ENCODE measurements around the gene GASK1A.

The GASK1A gene

DNA sequence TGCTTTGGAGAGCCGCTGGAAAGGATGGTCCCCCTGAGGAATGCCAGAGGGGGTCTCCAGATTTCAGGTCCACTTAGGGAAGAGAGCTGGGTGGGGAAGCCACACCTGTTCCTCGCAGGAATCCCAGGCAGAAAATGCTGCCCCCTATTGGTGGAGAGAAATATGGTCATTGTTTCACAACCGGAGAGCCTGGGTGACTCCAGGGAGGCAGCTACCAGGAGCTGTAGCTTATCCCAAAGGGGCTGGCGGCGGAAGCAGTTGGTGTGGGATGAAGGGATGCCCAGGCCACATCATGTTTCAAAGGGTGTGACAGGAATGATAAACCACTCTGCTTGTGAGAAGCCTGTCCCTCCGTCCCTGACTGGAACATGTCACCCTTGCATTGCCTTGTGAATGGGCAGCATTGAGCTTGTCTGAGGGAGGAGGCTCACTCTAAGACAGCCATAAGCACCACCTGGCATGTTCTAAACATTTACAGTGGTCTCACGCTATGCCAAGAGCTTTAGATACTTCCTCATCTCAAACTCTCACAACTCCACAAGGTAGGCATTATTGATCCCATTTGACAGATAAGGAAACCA lies 92.3 kb downstream of the GASK1A start:
- DNase-seq = no peak

DNA sequence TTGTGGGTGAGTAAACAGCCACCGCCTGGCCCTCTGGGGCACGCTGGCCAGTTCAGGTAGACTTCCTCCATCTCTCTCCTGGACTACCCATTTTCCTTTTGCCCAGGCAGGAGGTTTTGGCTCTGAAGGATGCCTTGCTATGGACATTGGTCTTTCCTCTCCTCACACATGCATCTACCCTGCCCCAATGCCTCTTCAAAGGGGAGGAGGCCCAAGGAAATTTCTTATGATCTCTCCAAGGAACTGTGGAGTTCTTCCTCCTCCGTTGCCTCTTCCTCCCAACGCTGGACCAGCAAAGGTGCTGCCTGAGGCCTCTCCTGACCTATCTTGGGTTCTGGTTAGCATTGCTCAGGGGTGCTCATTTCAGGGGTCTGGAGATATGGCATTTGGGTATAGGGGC lies 93.2 kb downstream of the GASK1A start:
- no peak for DNase-seq

DNA sequence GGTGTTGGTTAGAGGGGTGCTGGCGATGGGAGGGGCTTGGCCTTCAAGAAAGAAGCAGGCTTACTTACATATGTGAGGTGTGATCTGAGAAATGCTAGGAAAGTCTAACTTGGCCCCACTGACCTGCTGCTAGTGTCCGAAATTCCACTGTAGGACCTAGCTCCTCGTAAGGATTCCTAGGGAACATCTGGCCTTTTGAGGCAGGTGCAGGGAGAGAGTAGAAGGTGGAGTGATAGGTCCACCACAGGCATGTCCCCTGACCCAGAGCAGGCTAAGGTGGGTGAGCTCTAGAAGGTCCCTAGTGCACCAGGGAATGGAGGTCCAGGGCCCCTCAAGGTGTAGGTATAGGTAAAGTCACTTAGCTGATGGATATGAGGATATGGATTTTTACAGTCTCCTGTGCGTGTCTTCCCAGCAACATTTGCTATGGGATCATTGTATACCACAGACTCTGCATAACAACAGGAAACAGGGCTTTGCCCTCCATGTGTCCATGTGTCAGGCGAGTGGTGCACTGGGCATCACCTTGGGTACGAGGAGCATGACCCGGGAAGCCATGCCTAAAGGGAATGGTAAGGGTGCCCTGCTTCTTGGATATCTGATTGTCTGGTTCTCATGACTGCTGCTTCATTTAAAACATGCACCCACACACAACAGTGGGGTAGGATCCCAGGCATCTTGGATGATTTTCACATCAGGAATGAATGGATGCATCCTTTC lies 94.2 kb downstream of the GASK1A start:
- DNase-seq = no peak

DNA sequence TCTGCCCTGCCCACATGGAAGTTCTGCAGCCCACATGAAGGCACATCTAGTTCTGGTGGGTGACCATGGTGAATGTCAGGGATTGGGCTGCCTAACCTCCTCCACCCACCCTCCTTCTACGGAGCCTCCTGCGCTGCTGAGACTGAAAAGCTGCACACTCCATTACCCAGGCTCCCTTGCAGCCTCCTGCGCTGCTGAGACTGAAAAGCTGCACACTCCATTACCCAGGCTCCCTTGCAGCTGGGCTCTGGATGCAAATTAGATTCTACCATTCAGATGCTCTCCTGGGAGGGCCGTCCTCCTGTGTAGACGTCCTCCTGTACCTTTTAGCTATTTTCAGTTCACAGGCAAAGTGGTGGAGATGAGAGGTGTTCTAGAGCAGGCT lies 94.7 kb downstream of the GASK1A start:
- DNase-seq = no peak

DNA sequence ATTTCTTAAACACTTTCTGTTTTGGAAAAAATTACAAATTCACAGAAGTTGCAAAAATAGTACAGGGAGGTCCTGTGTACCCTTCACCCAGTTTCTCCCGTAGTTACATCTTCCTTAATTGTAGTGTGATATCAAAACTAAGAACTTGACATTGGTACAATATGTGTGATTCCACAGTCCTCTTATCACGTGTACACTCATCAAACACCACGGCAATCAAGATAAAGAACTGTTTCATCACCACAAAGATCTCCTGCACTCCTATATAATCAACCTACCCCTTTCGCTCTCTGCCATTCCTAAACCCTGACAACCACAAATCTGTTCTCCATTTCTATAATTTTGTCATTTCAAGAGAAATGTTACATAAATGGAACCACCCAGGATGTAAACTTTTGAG lies 95.4 kb downstream of the GASK1A start:
- no peak for DNase-seq

DNA sequence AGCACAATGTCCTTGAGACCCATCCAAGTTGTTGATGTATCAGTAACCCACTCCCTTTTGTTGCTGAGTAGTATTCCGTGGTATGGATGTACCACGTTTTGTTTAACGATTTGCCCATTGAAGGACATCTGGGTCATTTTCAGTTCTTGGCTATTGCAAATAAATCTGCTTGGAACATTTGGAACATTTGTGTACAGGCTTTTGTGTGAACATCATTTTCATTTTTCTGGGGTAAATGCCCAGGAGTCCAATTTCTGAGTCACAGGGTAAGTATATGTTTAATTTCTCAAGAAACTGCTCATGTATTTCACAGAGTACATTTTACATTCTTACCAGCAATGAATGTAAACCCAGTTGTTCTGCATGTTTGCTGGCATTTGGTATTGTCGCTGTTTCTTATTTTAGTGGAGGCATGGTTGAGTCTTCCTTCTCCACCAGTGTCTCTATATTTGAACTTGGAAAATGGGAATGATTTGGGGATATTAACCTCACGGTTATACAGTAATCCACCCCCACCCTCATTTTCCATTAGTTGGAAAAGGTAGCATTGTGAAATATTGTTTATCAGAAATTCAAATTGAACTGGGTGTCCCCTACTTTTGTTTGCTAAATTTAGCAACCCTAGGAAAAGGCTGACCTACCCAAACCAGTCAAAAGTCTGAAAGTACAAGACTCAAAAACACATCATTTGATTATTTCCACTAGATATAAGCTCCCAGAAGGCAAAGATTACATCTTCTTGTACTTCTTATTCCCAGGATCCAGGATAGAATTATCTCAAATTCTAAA lies 96.0 kb downstream of the GASK1A start:
- no peak for DNase-seq

DNA sequence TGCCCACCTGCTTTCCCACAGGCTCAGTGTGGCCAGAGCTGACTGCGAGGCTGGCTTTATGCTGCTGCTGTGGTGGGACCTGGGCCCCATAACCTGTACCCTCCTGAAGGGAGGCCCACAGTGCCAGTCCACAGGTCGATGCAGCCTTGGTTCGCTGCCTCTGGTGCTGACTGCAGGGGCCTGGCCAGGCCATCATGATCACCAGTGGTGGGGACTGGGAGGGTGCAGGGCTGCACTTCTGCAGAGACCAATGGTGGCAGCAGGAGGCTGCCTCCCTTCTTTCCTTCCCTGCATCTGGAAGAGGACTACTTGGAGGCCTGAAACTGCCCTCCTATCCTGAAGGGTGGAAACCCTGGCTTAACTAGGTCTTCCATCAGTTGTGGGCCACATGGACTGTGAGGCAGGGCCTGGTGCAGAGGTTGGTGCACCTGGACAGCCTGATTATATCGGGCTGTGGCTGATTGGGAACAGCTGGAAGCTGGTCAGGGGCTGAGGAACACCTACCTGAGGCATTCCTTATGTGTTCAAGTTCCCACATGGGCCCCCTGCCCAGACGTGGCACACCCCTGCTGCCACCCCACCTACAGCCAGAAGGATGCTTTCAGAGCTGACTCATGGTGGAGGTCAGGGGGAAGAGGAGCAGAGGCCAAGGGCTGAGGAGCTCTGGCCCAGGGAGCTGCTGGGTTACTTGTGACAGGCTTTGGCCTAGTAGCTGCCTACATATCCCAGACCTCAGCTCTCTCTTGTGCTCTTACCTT lies 97.0 kb downstream of the GASK1A start:
- no peak for DNase-seq

DNA sequence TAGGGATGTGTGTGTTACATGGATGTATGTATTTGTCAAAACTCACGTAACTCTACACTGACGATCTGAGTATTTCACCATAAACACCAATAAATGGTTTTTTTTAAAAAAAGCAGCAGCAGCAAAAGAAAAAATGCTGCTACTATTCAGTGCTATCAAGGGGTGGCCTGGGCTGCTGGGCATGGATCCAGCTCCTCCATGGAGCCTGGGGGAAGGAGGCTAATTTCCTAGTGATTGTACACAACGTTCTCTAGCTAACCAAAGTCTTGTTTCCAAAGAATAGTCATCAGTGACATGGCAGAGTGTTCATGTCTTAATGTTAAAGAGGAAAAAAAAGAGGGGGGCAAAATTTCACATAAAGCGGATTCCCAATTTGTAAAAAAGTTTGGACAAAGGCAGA lies 97.7 kb downstream of the GASK1A start:
- DNase-seq = no peak

DNA sequence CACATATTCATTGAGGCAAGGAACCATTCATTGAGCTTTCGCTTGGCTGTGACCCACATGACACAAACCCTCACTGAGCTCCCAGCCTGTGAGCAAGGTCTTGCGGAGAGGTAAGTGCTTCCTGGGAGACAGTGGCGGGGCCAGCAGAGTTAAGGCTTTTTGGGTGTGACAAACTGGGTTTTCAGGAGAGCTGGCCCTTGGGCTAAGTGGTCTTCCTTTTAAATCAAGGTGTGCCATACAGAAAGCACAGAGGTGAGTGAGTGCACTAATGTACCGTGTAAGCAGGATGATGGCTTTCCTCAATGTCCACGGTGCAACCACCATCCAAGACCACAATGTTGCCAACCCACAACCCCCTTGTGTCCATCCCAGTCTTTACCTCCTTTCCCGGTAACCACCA lies 98.2 kb downstream of the GASK1A start:
- DNase-seq = no peak

DNA sequence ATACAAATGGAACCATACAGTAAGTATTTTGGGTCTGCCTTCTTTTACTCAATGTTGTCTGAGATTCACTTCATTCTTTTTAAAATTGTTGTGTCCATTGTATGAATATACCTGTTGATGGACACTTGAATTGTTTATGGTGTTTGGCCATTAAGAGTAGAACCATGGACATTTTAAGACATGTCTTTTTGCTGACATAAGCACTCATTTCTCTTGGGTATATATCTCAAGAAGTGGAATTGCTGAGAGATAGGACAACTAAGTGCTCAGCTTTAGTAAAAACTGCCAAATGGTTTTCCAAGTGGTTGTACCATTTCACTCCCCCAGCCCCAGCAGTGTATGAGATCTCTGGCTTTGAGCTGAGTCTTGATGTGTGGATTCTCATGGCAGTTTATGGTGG lies 98.6 kb downstream of the GASK1A start:
- DNase-seq = no peak

DNA sequence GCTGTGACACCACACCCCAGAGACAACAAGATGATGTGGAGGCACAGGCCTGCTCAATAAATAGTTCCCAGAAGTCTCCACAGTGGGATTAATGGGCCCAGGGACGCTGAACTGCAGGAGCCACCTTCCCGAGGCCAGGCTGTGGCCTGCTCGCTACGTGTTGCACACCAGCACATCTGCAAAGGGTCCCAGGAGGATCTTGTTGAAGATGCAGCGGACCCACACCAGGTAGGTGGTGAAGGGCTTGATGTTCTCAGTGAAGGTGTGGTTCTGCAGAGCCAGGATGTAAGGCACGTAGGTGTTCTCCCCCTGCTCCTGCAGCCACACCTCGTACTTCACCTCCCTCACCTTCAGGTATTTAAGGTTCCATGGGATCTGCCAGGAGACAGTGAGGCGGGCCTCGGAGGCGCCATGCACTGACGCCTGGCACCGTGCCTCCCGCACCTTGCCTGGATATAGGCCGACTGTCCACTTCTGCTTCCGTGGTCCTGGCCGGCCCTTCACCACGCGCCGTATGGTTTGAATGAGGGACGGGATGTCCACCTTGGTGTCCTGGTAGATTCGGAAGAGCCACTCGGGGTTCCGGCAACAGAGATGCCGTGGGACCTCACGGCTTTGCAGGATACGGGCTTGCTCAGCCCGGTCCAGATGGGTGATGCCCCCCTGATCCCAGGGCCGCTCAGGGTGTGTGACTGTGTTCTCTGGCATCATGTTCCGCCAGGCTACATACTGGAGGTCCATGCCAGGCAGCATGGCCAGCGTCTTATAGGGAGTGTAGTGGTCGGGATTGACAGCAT lies 100.6 kb downstream of the GASK1A start:
- DNase-seq = no peak

DNA sequence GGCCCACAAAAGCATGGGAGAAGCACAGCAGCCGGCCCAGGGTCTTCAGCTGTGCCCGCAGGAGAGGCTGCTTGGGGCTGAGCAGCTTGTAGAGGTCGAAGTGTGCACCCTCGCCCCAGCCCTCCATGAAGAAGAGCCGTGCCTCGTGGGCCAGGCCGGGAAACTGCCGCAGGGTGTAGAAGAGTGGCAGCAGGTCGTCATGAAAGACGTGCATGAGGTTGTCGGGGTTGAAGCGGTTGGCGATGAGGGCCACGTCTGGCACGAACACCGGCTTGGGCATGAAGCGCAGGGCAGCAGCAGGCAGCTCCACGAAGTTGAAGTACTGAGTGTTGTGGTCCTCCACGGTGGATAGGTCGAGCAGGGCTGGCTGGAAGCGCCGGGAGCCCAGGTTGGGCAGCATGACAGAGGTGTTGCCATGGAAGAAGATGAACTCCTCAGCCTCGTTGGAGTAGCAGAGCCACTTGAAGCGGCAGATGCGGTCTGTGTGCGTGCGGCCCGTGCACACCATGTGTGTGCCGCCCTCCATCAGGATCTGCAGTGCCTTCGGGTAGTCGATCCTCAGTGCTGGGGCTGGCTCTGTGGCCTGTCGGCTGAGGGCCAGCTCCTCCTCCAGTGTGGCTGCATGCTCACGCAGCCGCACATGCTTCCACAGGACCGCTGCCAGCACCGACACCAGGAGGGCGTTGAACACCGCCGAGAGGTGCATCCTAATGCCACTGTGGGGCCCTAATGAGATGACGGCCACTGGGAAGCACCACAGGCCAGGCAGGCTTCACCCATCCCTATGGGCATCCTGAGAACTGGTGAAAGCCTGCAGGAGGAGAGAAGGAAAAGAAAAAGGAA lies 101.8 kb downstream of the GASK1A start:
- no peak for DNase-seq

DNA sequence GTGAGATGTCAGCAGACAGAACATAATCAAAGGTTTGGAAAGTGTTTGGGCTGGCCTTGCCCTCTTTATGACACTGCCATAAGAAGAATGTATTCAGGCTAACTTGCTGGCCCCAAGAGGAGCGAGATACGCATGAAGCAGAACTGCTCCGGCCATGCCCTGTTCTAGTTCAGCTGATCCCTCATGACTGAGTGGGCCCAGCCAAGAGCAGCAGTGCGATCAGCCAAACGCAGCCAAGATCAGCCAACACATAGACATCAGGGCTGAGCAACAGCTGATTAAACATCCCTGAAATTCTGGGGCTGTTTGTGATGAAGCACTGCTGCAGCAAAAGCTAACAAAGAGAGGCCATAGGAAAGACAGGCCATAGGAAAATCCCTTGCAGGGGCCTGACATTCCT lies 102.7 kb downstream of the GASK1A start:
- DNase-seq = no peak

DNA sequence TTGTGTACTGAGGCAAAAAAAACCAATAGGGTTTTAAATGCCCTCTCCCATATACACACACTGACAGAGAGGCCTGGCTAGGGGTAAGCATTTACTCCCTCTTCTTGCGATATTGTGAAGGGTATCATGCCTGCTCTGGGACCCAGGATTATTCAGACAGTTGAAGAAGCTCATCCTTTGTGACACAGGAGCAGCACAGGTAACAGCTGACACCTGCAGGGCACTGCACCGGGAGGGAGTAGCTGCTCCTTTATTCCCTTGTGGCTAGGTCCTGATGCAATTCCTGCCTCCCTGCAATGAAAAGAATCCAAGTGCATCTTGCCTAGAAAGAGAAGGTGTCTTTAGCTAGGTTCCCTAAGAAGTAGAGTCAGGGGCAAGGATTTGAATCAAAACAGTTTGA lies 103.3 kb downstream of the GASK1A start:
- no peak for DNase-seq

DNA sequence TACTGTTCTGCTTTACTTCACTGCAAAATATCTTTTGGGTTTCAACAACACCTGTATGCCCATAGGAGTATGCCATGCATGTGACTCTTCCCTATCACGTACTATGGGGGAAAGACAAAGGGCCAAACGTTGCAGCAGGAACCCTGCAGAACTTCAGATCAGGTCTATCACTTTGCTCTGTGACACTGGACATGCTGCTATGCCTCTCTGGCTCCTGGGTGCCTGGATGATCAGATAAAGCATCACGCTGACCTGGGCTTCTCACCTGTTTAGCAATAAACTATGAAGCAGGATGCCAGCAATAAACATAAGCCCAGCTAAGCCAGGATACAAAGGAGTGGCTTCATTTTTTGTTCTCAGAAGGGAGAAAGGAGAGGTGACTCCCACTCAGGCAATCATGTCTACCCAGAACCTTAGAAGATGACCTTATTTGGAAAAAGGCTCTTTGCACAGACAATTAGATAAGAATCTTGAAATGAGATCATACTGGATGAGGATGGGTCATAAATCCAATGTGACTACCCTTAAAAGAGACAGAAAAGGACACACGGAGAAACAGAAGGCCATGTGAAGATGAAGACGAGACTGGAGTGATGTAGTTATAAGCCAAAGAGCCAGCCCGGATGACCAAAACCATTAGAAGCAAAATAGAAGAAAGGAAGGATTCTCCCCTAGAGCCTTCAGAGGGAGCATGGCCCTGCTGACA lies 107.5 kb downstream of the GASK1A start:
- no peak for DNase-seq

DNA sequence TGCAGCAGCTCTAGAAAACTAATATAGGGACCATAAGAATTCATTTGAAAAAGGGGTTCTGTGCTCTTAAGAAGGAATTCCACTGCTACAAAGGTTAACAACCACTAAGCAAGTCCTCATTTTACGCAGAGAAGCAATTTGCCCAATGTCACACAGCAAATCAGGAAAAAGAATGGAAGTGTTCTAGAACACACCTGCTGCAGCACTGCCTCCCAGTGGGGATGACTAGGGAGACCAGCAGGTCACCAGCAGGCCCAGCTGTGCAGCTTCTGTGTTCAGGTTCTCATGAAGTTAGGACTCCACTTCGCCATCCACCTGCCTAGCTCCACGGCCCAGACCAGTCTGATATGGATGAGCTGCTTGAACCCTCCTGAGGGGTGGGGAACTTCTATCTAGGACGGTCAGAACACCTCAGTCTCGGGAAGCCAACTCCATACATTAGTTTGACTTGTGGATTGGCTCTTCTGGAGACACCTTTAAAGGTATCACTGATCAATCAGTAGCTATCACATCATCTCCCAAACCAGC lies 108.2 kb downstream of the GASK1A start:
- DNase-seq = no peak

DNA sequence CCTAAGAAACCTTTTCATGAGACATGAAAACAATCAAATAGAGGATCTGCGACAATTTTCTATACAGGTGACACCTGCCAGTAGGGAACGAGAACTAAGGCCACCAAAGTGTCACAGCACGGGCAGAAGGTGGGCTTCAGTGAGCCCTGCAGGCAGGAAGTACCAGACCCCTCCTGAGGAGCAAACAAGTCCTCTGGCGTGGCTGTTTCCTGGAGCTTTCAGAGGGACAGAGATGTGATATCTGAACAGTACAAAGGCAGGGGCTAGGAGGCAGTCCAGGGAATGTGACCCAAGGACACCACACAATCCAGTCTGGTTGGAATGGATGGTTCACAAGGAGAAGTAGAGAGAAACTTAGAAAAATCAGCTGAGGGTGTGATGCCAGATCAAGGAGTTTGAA lies 110.0 kb downstream of the GASK1A start:
- DNase-seq = no peak

DNA sequence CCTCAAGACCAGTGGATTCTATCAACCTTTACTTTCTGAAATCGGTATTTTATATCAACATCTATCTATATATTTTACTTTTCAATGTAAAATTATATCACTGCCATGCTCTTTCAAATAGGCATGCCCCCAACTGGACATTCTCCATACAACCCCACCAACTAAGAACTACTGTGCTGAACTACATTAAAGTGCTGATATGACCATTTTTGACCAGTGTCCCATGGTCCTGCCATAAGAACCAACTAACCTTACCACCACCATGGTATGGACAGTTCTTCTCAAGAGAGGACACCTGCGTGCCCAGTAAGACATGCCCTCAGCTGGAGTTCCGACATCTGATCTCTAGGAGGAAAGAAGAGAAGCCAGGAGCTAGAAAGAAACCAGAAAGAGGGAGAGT lies 111.1 kb downstream of the GASK1A start:
- DNase-seq = no peak

DNA sequence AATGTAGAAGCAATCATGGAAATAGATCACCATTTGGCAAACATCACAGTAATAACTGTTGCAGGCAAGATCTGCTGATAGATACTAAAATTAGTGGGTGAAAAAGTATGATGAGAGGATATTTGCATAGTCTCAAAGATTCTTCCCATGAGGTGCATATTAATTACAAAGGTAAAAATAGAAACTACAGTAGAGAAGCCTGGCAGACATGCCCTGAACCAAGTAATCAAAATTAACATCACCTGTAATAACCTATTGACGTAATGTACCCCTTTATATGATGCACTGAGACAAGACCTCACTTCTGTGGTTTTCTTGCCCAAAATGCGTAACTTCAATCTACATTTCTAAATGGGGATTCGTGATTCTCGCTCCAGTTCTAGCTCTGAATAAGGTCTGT lies 112.4 kb downstream of the GASK1A start:
- no peak for DNase-seq

DNA sequence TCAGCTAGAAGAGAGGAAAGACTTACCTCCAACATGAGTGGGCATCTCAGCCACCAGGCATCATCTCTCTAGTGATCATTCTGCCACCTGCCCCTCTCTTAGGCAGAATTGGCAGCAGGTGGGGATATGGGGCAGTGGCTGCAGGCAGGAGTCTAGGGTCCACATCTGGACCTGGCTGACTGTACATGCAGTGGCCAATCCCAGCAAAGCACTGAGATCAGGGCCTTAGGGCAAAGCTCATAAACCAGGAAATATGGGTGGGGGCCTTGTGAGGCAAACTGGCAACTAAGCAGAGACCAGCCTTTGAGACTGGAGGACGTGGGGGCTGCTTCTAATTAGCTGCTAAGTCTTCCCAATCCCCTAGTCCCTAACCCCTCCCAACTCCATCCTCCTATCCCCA lies 113.9 kb downstream of the GASK1A start:
- DNase-seq = no peak

DNA sequence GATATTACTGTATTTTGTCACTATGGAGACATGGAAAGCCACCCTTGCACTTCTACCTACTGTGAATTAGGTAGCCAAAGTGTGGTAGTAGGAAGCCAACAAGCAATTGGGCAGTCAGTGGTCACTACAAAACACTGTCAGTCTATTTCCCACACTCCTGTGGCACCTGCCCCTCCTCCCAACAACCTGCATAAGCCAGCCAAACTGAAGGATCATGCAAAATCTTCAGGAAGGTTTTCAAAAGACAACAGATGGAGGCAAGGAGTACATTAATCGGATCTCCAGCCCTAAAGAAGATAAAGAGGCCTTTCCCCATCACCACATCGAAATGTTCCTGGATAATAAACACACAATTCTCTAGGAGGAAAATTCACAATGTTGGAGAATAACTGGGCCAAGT lies 114.9 kb downstream of the GASK1A start:
- DNase-seq = no peak

All from NCI-H446 (cell line).